ENCODE results near the gene IL2RA.
"Not testable (repeated sequence)": the region's sequence is repeated elsewhere in the genome, so short reads cannot be mapped to it uniquely, and the experiment has no call there.

The IL2RA gene

DNA sequence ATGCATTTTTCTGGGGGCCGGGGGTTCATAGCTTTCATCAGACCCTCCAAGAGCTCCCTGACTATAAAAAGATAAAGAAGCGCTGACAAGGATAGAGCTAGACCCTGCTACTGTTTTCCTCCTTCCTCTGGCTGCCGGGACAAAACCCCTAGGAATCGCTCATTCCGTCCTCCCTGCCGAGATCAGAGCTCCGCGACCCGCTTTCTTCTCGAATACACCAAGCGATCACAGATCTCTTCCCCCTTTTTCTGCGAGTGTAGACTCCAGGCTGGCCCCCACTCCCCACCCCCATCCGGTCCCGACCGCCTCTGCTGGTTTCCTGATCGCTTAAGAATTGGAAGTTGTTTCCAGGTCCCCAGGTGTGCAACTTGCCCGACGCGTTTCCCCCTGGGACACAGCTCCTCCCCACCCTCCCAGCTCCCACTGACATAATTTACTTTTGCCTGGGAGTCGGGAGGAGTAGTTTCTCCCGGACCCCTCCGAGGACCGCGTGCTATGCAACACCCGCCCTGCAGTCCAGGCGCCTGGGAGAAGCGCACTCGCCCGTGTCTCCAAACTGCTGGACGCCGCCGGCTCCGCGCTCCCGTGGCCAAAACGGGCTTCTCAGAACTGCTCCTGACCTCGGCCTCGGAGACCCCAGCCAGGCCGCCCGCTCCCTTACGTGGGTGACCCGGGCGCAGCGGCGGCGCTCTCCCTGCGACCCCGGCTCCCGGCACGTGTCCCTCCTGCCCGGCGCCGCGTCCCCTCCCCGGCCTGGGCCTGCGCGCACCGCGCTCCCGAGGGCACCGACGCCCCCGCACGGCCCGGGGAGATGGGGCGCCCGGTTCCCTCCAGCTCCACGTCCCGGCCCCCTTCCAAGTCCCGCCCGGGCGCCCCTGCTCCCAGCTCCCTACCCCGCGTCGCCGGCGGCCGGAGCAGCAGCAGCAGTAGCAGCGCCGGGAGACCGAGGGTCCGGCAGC, 85.4 kb downstream of the IL2RA start:
- DNase-seq: no peak

DNA sequence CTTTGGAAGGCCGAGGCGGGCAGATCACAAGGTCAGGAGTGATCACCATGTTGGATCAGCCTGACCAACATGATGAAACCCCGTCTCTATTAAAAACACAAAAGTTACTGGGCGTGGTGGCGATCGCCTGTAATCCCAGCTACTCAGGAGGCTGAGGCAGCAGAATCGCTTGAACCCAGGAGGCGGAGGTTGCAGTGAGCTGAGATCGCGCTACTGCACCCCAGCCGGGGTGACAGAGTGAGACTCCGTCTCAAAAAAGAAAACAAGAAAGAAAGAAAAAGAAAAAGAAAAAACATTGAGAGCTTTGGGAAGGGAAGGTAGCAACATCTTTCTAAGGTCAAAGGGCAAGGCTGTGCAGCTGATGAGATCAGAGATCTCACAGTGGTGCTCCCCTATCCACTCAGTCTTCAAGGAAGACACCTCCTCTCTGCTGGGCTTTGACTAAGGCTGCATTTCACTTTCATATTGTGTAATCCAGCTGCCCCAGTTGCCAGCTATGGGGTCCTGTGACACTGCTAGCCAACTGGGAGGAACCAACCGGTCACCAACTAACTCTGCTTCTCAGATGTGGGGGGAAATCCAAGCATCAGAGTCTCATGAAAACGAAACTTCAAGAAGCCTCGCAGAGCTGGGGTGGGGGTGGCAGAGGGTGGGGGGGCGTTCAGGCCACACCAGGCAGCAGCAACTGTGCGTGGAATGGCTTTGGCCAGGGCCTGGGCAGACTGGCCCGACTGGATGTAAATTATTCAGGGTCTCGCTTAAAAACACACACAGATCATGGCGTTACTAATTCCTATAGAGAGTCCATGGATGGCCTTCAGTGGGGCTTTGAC, 86.3 kb downstream of the IL2RA start:
- DNase-seq: no peak

DNA sequence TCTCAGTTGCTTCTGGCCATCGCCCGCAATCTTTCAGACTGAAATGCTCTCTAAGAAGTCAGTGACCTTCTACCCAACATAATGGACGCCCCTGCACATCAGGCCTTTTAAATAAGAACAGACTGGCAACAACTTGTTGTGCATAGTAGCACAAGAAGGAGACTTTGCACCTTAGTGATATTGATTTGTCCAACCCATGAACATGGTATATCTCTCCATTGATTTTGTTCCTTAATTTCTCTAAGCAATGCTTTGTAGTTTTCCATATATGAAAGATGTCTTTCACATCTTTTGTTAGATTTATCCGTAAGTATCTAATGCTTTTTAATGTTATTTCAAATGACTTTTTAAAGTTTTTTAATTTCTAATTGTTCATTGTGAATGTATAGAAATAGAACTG, 89.1 kb downstream of the IL2RA start:
- no peak for DNase-seq

DNA sequence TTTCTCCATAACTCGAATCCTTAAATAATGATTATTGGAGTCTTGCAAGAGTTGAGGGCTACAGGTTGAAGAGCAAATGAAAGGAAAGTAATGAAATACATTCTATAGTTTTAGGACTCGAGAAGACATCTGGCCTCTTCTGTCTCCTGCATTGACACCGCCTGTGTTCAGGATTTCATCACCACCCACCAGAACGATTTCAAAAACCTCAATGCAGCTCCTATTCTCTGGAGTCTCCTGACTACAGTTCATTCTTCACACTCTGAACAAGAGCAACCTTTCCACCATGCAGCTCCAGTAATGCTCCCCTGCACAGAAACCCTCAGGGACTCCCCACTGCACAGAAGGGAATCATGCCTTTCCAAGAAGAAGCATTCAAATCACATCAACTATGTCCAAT, 90.3 kb downstream of the IL2RA start:
- no peak for DNase-seq

- DNase-seq: no peak
Measured at GRCh38 chr10:5971315-5971832, 90.8 kb downstream of the IL2RA start.

DNA sequence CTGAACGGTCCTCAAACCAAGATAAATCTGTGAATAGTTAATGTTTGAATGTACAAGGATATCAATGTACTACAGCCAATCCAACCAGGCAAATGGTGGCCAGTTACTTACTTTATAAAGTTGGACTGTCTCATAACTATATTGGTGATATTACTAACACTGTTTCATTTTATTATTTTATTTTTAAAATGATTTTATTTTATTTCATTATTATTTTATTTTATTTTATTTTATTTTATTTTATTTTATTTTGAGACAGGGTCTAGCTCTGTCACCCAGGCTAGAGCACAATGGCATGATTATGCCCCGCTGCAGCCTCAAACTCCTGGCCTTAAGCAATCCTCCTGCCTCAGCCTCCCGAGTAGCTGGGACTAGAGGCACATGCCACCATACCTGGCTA, 91.6 kb downstream of the IL2RA start:
- no peak for DNase-seq

GRCh38 chr10:5970066-5970465, 92.1 kb downstream of the IL2RA start:
- no peak for DNase-seq

GRCh38 chr10:5968681-5969453, 93.3 kb downstream of the IL2RA start:
- no peak for DNase-seq

- no peak for DNase-seq
Measured at GRCh38 chr10:5968037-5968680, 94.0 kb downstream of the IL2RA start.

GRCh38 chr10:5965266-5965665, 96.9 kb downstream of the IL2RA start:
- DNase-seq: no peak

GRCh38 chr10:5964736-5965135, 97.4 kb downstream of the IL2RA start:
- DNase-seq: no peak

DNA sequence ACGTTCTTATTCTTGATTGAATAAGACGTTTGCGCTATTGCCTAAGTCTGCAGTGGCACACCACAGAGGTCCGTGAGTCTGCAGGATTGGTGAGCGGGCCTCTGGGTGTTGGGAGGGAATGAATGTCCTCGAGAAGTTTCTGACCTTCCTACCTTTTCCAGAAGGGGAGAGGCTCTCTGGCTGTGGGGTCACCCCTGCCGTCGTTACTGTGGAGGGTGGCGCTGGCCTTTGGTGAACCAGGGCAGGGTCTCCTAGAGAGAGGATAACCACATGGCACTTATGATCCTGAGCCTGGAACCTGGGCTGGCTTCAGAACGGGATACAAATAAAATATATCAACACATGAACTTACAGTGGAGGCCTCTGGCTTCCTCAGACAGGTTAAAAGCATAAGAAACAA, 98.6 kb downstream of the IL2RA start:
- DNase-seq: no peak

DNA sequence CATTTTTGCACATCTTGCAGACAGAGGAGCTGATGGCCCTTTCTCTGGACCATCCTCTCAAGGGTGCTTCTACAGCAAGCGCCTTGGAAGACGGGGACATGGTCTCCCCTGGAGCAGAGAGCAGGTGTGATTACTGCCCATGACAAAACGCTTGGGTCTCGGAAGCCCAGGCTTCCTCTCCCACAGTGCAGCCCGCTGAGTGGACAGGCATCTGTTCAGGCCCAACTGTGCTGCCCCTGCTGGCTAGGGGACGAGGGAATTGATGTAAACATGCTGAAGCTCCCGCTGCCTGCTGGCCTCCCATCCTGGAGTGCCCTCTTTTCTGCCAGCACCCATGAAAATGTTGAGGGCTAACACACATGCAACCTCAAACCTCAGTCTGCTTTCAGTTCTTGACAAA, 99.1 kb downstream of the IL2RA start:
- no peak for DNase-seq

DNA sequence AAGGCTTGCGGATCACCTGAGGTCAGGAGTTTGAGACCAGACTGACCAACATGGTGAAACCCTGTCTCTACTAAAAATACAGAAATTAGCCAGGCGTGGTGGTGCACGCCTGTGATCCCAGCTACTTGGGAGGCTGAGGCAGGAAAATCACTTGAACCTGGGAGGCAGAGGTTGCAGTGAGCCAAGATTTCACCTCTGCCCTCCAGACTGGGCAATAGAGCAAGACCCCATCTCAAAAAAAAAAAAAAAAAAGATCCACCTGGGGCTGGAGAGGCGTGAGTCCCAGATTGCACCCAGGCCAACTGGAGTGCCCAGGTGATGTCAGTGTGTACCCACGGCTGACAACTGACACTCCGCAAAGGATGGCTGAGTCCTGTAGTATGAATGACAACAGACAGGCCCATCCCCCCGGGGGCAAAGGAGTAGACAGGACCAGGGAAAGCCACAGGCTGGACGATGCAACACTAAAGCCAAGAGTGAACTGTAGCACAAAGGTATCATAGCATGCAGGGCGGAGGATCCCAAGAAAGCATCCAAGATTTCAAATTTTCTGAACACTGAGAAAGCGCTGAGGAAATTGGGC, 99.7 kb downstream of the IL2RA start:
- DNase-seq: not testable (repeated sequence)

DNA sequence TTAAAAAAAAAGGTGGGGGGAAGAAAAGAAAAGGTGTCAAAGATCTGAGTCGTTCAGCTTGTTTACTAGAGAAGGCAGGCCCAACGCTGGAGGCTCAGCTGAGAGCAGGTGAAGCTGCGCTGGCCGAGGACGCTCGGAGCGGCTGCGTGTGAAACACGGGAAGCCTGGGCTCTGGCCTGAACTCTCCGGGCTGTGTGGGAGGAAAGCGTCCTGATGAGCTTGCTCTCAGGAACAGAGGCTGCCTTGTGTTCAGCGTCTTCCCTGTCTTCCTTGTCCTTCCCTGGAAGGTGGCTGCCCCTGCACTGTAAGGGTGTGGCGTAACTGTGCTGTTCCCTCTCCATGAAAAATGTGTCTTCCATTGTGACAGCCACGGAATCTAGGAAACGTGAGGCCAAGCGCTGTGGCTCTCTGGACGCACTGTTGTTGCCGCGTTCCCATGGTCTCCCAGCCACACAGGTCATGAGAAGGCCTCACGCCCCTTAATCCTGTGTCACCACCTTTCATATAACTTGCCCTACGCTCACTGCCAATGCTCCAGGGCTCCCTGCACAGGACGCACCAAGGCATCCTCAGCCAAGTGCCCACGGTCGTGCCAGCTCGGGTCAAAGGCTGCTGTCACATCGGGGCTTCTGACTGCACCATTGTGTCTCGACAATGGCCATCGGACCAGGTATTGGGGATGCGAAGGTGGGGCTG, 100.6 kb downstream of the IL2RA start:
- no peak for DNase-seq

DNA sequence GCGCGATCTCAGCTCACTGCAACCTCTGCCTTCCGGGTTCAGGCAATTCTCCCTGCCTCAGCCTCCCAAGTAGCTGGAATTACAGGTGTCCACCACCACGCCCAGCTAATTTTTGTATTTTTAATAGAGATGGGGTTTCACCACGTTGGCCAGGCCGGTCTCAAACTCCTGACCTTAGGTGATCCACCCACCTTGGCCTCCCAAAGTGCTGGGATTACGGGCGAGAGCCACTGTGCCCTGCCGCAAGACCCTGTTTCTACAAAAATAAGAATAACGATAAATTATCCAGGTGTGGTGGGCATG, 101.2 kb downstream of the IL2RA start:
- not testable (repeated sequence) for DNase-seq
